Astrocyte (in vitro differentiated cells and primary cell): Measurements from ENCODE around the gene TMOD1.
"Not testable (repeated sequence)": the region's sequence is repeated elsewhere in the genome, so short reads cannot be mapped to it uniquely, and the experiment has no call there.

Experiments
- EZH2 ChIP-seq: IDR thresholded peaks from 2 replicates; pipeline ENCODE4 v1.6.1; 2012; ENCODE audit warnings: mild to moderate bottlenecking, low read length, inconsistent platforms; ENCODE audit not compliant: insufficient read depth
- TF ChIP-seq, protein P1 (sequence below): IDR thresholded peaks from 2 replicates; pipeline ENCODE4 v1.5.1; 2011; ENCODE audit warnings: low read depth, mild to moderate bottlenecking, inconsistent platforms, low read length, moderate library complexity; ENCODE audit not compliant: insufficient read depth

DNA sequence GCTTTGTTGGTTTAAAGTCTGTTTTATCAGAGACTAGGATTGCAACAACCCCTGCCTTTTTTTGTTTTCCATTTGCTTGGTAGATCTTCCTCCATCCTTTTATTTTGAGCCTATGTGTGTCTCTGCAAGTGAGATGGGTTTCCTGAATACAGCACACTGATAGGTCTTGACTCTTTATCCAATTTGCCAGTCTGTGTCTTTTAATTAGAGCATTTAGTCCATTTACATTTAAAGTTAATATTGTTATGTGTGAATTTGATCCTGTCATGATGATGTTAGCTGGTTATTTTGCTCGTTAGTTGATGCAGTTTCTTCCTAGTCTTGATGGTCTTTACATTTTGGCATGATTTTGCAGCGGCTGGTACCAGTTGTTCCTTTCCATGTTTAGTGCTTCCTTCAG is 83.3 kb downstream of the TMOD1 start:
- TF ChIP-seq, protein P1, sequence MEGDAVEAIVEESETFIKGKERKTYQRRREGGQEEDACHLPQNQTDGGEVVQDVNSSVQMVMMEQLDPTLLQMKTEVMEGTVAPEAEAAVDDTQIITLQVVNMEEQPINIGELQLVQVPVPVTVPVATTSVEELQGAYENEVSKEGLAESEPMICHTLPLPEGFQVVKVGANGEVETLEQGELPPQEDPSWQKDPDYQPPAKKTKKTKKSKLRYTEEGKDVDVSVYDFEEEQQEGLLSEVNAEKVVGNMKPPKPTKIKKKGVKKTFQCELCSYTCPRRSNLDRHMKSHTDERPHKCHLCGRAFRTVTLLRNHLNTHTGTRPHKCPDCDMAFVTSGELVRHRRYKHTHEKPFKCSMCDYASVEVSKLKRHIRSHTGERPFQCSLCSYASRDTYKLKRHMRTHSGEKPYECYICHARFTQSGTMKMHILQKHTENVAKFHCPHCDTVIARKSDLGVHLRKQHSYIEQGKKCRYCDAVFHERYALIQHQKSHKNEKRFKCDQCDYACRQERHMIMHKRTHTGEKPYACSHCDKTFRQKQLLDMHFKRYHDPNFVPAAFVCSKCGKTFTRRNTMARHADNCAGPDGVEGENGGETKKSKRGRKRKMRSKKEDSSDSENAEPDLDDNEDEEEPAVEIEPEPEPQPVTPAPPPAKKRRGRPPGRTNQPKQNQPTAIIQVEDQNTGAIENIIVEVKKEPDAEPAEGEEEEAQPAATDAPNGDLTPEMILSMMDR = not testable (repeated sequence)
- not testable (repeated sequence) for TF ChIP-seq EZH2
